ENCODE data around the gene USP2.

Gene USP2

DNA sequence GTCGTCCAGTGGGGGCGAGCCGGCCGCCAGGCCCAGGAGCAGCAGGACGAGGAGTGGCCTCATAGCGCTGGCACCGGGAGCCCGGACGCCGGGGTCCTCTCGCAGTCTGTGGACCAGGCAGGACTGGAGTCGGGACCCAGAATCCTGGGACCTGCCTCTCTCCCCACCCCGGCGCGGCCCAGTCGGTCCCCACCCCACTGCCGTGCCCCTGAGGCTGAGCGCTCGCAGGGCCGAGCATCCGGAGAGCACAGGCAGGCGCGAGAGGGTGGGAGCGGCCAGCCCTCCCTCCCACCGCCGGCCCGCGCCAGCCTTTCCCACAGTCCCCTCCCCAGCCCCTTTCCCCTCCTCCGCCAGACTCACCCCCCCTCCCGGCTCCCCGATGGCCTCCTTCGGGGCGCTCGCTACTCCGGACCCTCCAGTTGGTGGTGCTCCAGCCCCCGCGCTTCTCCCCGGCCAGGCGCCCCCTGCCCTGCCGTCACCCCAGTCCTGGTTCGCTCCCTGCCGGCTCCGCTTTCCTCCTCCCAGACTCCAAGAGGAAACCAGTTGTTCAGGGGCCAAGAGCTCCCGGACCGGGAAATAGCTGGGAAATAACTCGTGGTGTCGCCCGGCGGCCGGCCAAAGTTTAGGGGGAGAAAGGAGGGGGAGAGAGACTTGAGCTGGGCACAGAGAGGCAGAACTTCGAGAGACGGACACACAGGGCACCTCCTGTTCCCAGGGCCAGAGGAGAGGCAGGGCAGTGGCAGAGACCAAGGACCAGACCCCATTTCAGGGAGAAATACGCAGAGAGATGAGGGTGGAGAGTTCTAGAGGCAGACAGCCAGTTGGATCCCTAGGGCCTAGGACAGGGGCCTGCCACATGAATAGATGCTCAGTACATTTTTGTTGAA, 40.9 kb downstream of the USP2 start, which contains the start of gene C1QTNF5:
Gene C1QTNF5 (minus strand): TSS at position 549 of the 887 bp plus-strand sequence. CDS start 486 bp downstream, at position 63.
- DNase-seq: no peak

DNA sequence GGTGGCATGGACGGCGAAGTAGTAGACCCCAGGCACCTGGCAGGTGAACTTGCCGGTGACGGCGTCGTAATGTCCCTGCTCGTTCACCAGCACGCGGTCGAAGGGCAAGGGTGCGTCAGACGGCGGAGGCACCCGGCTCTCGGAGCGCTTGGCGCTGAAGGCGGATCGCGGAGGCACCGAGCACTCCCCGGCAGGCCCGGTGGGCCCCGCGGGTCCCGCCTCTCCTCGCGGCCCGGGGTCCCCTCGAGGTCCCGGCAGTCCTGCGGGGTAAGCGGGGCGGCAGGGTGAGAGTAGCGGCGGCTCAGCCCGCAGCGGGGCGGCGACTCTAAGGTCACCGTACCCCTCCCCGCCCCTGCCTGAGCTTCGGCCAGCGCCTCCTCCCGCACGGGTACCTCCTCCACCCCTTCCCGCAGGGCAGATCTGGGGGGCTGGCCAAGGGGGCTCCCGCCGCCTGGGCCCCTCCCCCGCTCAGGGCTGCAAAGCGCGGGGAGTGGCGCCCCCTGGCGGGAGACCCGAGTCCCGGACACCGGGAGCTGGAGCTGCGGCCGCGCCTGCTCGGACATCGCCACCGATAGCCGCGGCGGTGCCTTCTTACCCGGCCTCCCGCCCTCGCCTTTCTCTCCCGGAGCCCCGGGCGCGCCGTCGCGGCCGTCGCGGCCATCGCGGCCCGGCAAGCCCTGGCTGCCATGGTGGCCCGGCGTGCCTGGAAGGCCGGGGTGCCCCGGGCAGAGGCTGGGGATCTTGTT, 41.7 kb downstream of the USP2 start:
- no peak for DNase-seq

DNA sequence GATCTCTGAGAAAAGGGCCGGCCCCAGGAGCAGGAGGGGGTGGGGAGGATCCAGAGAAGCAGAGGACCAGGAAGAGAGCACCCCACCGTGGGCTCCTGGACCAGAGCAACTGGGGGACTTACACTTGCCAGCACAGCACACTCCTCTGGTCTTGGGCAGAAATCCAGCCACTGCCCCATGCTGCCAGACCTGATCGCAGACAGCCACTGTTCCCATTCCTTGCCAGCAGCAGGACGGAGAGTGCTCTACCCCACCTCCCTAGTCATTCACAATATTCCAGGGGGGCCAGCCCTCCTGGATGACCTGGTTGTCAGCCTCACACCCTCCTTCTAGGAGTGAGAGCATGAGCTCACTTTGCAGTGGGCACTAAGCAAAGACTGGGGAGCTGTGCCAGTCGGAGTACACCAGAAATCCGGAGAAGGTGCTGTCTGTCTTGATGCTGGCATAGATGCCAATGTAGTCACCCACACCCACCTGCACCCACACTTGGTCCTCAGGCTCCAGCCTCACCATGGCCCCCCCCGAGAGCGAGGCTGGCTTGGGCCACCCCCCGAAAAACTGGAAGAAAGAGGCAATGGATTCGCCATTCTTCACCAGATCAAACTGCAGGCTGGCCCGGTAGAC, 42.4 kb downstream of the USP2 start:
- DNase-seq: no peak

DNA sequence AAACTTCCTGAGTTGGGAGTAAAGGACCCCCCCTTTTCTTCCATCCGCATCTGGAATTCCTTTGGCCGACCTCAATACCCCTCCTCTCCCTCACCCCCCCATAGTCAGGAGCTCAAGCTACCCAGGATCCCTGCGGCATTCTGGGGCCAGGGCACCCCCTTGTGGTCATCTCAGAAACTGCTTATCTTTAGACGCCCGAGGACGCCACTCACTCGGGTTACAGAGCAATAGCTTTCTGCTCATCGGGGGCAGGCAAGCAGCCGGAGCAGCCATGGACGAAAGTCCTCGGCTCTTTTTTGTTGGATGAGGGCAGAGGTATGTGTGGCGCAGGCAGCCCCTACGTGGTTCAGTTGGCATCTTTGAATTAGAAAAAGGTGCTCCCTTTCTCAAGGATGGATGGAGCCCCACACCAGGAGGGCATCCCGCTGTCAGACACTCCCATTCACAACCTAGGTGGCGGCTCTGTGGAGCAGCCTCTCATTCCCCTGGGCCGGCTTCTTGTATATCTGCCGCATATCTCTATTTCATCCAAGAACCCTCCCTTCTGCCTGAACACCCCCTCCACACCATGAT, 43.1 kb downstream of the USP2 start:
- no peak for DNase-seq

DNA sequence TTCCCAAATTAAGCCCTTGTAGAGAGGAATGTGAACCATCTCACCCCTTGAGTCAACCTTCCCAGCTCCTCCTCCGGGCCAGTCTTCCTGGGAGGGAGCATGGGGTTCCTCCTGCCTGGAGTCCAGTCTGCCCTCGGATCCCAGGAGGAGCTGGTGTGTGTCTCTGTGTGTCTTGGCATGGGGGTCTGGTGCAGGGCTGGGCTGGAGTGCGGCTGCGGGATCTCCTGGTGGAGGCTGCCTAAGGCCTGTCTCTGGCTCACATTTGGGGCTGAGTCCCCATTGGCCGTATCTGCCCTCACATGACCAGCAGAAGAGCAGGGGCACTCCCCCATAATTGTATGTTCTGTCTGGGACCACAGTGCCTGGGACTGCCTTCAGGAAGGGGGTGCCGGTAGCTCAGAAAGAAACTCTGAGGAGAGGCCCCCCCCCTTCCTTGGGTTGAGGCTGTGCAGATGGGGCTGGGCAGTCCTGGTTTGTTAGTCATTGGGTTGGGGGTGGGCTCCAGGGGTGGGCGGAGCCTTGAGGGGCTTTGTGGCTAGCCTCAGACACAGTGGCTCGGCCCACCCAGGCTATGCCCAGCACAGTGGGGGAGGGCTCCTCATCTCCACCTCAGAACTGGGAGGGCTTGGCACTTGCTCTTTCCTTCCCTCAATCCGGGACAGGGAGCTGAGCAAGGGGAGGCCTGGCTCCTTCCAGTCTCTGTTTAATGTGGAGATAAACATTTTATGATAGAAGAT, 43.7 kb downstream of the USP2 start:
- DNase-seq: no peak

DNA sequence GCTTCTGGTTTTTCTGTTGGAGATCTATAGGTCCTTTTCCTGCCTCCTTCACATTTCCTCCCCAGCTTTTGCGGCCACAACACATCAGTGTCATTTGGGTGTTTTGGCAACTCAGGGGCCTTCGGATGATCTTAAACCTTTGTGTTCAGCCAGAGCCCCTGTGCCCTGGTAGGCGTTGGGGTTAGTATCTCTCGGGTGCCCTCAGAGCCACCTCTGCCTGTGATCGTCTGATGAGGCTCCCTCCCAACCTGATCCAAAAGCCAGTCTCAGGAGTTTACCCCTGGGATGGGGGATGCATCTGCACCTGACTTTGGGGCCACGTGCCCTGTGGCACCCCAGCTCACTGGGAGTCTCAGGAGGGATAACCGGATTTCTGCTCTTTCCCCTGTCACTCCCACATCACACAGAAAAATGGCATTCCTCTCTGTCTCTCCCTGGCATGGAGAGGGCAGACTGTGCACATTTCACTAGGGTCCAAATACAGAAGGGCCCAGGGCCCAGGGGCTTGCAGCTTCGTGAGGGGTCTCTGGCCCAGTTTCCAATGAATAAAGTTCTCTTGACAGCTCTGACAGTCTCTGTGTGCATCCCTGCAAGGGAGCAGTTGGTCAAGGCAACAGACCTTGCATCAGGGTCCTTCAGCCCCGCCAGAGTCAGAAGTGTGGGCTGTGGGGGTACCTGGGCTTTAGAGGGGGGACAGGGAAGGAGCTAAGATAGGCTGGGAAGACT, 44.6 kb downstream of the USP2 start:
- no peak for DNase-seq

DNA sequence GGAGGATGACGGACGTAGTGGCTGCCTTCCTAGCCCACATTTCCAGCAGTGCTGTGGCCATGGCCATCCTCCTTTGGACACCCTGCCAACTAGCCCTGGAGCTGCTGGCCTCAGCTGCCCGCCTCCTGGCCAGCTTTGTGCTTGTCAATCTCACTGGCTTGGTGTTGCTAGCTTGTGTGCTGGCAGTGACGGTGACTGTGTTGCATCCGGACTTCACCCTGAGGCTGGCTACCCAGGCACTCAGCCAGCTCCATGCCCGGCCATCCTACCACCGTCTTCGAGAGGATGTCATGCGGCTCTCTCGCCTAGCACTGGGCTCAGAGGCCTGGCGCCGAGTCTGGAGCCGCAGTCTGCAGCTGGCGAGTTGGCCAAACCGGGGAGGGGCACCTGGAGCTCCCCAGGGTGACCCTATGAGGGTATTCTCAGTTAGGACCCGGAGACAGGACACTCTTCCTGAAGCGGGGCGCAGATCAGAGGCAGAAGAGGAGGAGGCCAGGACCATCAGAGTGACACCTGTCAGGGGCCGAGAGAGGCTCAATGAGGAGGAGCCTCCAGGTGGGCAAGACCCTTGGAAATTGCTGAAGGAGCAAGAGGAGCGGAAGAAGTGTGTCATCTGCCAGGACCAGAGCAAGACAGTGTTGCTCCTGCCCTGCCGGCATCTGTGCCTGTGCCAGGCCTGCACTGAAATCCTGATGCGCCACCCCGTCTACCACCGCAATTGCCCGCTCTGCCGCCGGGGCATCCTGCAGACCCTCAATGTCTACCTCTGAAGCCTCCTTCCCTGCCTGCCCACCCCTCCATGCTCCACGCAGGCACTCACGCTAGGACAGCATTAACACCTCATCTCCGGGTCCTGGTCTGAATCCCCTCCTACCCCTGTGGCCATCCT, 45.6 kb downstream of the USP2 start:
- DNase-seq: no peak

DNA sequence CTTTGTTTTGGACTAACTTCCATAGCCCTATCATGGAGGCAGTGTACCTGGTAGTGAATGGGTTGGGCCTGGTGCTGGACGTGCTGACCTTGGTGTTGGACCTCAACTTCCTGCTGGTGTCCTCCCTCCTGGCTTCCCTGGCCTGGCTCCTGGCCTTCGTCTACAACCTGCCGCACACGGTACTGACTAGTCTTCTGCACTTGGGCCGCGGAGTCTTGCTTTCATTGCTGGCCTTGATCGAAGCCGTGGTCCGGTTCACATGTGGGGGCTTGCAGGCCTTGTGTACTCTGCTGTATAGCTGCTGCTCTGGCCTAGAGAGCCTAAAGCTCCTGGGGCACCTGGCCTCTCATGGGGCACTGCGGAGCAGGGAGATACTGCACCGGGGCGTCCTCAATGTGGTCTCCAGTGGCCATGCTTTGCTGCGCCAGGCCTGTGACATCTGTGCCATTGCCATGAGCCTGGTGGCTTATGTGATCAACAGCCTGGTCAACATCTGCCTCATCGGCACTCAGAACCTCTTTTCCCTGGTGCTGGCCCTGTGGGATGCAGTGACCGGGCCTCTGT, 46.3 kb downstream of the USP2 start:
- DNase-seq: no peak

DNA sequence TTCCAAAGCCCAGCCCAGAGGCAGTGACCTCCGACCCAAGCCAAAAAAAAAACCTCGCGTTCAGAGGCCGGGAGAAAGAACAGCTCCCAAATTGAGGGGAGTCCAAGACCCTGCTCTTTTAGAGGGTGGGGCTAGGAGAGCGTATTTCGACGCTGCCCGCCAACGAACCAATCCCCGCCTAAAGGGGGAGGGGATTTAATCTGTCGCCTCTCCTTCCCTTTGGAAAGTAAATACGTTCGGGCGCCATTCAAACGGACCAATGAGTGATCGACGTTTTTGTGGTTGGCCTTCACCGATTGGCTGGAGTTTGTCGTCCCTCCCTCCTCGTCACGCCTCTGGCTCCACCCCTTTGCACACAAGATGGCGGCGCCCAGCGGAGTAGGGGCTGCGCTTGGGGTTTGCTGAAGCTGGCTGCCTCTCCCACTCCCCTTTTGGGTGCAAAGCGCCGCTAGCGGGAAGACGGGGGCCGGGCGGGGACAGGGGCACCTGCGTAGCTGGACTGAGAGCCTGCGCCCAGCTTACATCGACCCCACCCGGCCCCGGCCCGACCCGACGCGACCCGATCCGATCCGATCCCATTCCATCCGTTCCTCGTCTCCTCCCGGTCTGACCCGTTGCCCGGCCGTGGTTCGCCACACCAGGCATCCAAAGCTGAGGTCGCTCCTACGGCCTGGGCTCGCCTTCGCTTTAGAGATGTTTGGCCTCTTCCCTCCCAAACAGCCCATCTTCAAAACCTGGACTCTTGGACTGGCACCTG, 47.1 kb downstream of the USP2 start, which contains the start of gene RNF26:
Gene RNF26 (plus strand): TSS at position 354 of the 757 bp plus-strand sequence. CDS start 596 bp downstream, outside the sequence.
- peak; percentile 94 for DNase-seq

DNA sequence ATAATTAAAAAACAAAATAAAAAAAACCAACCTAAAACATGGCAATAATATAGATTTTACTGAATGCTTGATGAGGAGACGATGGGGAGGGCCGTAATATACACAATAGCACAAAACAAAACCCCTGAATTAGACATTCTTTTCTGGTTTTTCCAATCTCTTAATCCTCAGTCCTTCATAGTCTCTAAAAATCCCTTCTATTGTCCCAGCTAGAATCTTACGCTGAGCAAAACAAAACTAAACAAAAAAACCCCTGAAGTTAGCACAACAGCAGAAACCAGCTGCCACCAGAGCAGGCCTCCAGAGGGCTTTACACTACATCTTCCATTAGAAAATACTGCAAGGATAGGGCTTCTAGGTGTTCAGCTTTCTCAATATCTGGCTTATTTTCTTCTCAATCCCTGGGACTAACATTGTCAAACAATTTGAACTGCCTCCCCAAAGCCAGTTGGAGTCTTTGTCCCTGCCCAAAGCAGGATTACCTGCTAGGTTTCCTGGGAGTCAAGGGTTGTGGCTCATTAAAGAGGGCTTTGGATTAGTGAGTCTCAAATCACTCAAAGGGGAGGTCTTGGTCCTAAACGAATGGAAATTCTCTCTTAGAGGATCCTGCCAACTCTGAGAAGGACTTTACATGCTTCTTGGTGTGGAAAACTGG, 49.3 kb downstream of the USP2 start:
- DNase-seq: no peak

DNA sequence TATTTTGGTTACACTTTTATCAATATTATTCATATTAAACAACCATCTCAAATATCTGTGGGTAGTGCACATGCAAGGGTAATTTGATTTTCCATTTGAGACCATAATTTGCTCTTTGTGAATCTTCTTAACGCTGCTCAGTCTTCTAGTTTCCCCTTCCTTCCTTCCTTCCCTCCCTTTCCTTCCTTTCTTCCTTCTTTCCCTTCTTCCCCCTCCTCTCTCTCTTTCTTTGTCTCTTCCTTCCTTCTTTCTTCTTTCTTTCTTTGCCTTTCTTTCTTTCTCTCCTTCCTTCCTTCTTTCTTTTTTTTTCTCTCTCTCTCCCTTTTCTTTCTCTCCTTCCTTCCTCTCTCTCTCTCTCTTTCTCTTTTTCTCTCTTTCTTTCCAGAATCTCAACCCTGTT, 51.3 kb downstream of the USP2 start:
- DNase-seq: no peak

DNA sequence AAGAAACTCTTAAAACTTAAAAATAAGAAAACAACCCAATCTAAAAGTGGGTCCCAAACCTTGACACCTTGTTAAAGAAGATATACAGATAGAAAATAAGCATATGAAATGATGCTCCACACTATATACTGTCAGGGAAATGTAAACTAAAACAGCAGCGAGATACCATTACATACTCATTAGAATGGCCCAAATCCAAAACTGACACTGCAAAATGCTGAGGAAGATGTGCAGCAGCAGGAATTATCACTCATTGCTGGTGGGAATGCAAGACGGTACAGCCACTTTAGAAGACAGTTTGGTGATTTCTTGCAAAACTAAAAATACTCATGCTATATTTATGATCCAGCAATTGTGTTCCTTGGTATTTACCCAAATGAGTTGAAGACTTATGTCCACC, 52.2 kb downstream of the USP2 start:
- DNase-seq: no peak

DNA sequence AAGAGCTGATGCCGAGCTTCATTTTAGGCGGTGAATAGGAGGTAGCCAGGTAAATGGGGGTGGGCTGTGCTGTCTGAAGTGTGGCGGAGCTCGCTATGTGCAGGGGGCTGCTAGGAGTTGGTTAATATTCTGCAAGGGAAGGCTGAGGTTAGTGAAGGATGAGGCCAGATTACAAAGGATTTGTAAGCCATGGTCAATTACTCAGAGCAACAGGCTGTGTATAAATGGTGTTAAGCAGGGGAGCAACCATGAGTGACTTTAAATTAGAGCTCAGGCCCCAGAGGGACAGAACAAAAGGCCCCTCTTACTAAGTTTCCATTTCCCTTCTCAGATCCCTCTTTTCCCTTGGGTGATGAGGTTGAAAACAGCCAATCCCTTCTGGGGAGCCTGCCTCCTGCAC, 57.3 kb downstream of the USP2 start:
- no peak for DNase-seq

DNA sequence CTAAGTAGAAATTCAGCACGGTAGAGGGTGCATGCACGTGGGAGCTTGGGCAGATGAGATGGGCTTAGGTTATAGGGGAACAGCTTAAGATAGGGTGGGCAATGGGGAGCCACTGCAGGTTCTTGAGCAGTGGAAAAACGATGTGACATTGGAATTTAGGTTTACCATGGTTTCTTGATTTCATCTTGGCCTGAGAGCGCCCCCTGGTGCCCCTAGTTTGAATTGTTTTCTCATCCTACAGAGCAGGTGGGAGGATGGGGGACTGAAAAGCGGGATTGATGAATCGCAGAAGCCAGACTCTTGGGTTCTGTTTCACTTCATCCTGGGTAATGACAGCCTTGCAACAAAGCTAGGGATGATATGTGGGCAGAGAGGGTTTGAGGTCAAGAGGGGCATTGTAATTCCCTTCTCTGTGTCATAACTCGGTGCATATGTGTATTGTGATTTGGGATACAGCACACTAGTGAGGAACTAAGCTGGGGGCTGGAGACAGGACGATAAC, 57.9 kb downstream of the USP2 start:
- peak; percentile 17 for DNase-seq

DNA sequence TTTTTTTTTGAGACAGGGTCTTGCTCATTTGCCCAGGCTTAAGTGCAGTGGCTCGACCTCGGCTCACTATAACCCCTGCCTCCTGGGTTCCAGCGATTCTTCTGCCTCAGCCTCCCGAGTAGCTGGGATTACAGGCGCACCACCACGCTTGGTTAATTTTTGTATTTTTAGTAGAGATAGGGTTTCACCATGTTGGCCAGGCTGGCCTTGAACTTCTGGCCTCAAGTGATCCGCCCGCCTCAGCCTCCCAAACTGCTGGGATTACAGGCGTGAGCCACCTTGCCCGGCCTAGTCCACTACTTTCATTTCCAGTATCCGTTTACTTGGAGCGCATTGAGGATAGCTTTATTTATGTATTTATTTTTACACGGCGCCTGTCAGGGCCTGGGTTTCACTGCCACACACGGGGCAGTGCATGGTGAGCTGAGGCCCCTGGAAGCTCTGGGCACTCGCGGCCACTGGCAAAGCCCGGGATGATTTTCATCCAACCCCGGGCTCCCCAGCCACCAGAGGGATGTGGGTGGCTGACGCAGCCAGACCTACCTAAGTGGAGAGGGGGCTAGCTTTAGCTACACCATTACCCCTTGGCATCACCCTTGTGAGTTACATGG, 58.5 kb downstream of the USP2 start:
- DNase-seq: no peak

DNA sequence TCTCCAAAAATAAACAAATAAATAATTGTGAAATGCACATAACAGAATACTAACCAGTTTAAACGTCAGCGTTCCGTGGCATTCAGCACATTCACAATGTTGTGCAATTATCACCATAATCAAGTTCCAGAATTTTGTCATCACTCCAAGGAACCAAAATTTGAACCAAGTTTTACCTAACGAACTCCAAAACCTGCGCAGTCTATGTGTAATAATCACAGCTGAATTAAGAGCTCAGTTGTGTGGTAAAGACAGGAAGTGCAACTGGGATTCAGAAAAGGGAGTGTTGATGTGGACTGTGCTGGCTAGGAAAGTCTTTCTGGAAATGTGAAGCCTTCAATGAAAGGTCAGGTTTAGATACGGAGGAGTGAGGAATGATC, 59.1 kb downstream of the USP2 start:
- no peak for DNase-seq

DNA sequence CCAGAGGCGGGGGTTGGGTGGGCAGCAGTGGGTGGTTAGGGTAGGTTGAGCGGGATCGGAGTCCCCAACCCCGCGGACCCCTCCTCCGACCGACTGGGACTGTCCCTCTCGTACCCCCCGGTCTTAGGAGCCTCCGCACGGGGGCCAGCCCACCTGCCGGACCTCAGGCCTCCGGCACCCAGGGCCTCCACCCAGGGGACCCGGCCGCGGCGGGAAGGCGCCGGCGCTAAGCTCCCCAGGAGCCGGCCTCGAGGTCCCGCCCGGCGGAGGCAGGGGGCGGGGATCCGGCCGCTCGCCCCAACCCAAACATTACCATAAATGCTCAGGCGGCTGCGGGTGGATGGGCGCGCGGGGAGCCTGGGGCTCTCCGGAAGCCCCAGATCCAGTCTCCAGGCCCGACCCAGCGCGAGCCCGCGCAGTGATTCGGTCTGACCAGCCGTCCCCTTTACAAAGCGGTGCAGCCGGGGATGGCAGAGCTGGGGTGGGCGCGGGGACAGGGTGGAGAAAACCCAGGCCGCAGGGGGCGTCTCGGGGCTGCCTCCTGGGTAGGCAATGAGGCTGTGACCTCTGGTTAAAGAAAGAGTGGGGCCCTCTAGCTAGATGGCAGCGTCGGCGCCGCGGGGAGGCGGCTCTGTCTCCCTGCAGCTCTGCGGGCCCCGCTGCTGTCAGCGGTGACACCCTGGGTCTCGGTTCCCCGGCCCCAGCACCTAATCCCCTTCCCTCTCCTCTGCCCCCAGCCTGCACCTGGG, 60.5 kb downstream of the USP2 start:
- no peak for DNase-seq
